ENCODE results near the gene DNTT. TPM values are rescaled to one million over a fixed set of nuclear protein-coding genes. Genes with fewer than 3 reads are reported as not detected.

The DNTT gene
- total and polyA plus RNA-seq, 9 of the 15 experiments (the other 6 are each of a cell fraction or from before 2014, with no cell fraction given): not detected

DNA sequence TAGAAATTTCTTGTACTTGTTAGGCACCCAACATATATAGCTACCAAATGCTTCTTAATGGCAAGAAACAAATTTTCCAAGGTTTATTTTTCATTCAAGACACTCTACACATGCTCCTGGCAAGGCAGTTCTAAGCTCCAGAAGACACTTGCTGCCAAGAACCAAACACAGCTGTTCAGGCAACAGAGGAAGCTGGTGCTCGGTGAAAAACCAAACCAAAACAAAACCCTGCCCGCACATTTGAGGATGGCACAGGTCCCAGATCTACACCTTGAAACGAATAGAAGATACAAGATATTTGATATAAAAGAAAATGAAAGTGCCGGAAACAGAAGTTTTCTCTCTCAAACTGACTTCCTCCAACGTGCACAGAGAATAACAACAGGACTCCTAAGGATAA is 4.9 kb upstream of the DNTT start:
- 3% methylated on average over 5 of the region's 5 CpGs for WGBS (ENCODE audit: insufficient coverage, low coverage, missing lambda C conversion rate)
- peaks cover 0 to 15% of the 10 kb centered on the region in 2 experiments; a peak in 3 of 5 replicates for H3K27me3 ChIP-seq (ENCODE audit: control insufficient read depth in 2 of 2, insufficient read depth in 2 of 2, low read length in 2 of 2)
- no peaks in the 10 kb centered on the region for H3K9me3 ChIP-seq (replicated peaks; ENCODE audit: control insufficient read depth, insufficient read depth, low read depth, low read length)
- no peak overlapping the region for H3K4me2 ChIP-seq (ENCODE audit: insufficient read depth, low read length)
- in situ Hi-C loops (cut with MboI) (loop anchor here (10.0 kb wide), 1 partner anchor 285 kb away; no protein-coding TSS in a partner anchor), intact Hi-C loops (cut with micrococcal nuclease) (no loop called here)
- POLR2A ChIA-PET: no interaction called here
- H4K20me1 ChIP-seq (replicated peaks; ENCODE audit: control insufficient read depth, insufficient read depth, low read length): no peaks in the 10 kb centered on the region; the same call in 1 of the 2 replicates
- H3K4me3 ChIP-seq: no peak overlapping the region
- no peak overlapping the region for H2AFZ ChIP-seq (ENCODE audit: low read depth, low read length)
- H3K36me3 ChIP-seq (ENCODE audit: control insufficient read depth, insufficient read depth, low read length): no peaks in the 10 kb centered on the region
- no peak overlapping the region for H3K9ac ChIP-seq (ENCODE audit: insufficient read depth in 1 of 2, low read depth in 2 of 2, low read length in 2 of 2)
- no peaks in the 10 kb centered on the region for H3K79me2 ChIP-seq (ENCODE audit: control insufficient read depth, insufficient read depth, low read length)
- no TSS peak for BruUV-seq (replicated peaks)
- DNase-seq (ENCODE audit: extremely low read depth in 1 of 4, low spot score in 3 of 4): no peak
- H3K9me1 ChIP-seq (ENCODE audit: control insufficient read depth, insufficient read depth, low read length): no peaks in the 10 kb centered on the region
- FAIRE-seq: no peak
- ATAC-seq: no peak
- no peaks in the 10 kb centered on the region for H3K4me1 ChIP-seq (replicated peaks in 1 of 2; ENCODE audit: control insufficient read depth in 2 of 2, insufficient read depth in 2 of 2, low read length in 2 of 2)
- no peak overlapping the region for H3K27ac ChIP-seq (ENCODE audit: extremely low read depth, low read depth, low read length)
- CTCF ChIA-PET (ENCODE audit: low intra/inter-chr PET ratio): interaction anchor here (0.6 kb wide), 1 partner anchor 38 kb away, joined by 3 read pairs; no protein-coding TSS in a partner anchor
- TF ChIP-seq ZNF655 (CRISPR knock-in tag; IDR thresholded peaks at IDR 0.05): no peak
- no peak for TF ChIP-seq NFATC3 (IDR thresholded peaks at IDR 0.05)
- TF ChIP-seq ZC3H4 (CRISPR knock-in tag; IDR thresholded peaks at IDR 0.05; ENCODE audit: borderline replicate concordance): no peak
- no peak for TF ChIP-seq MEIS2 (IDR thresholded peaks at IDR 0.05; ENCODE audit: partially characterized antibody)
- TF ChIP-seq, protein P1, sequence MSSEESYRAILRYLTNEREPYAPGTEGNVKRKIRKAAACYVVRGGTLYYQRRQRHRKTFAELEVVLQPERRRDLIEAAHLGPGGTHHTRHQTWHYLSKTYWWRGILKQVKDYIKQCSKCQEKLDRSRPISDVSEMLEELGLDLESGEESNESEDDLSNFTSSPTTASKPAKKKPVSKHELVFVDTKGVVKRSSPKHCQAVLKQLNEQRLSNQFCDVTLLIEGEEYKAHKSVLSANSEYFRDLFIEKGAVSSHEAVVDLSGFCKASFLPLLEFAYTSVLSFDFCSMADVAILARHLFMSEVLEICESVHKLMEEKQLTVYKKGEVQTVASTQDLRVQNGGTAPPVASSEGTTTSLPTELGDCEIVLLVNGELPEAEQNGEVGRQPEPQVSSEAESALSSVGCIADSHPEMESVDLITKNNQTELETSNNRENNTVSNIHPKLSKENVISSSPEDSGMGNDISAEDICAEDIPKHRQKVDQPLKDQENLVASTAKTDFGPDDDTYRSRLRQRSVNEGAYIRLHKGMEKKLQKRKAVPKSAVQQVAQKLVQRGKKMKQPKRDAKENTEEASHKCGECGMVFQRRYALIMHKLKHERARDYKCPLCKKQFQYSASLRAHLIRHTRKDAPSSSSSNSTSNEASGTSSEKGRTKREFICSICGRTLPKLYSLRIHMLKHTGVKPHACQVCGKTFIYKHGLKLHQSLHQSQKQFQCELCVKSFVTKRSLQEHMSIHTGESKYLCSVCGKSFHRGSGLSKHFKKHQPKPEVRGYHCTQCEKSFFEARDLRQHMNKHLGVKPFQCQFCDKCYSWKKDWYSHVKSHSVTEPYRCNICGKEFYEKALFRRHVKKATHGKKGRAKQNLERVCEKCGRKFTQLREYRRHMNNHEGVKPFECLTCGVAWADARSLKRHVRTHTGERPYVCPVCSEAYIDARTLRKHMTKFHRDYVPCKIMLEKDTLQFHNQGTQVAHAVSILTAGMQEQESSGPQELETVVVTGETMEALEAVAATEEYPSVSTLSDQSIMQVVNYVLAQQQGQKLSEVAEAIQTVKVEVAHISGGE (CRISPR knock-in tag; IDR thresholded peaks at IDR 0.05): no peak
- no peak for TF ChIP-seq RNF2 (IDR thresholded peaks at IDR 0.05)
- TF ChIP-seq SRF (CRISPR knock-in tag; IDR thresholded peaks at IDR 0.05): no peak
- TF ChIP-seq ZBTB40 (IDR thresholded peaks at IDR 0.05): no peak
- TF ChIP-seq ZBTB40 (CRISPR knock-in tag; IDR thresholded peaks at IDR 0.05): no peak

All from K562 (cell line).